HL-60 (cell line): ENCODE measurements around the gene PKNOX1.

Experiments
- POLR2AphosphoS5 ChIP-seq: IDR thresholded peaks from 2 replicates; pipeline ENCODE4 v1.6.1; 2012; ENCODE audit warnings: low read depth
- TF ChIP-seq, protein P1 (sequence below): IDR thresholded peaks from one replicate; pipeline ENCODE4 v1.5.1; 2011; ENCODE audit warnings: low read length, control low read depth, inconsistent platforms; ENCODE audit not compliant: insufficient read depth
- TF ChIP-seq, protein P2 (sequence below): IDR thresholded peaks from 2 replicates; pipeline ENCODE4 v1.6.1; 2012; ENCODE audit warnings: low read depth; ENCODE audit not compliant: insufficient replicate concordance

DNA sequence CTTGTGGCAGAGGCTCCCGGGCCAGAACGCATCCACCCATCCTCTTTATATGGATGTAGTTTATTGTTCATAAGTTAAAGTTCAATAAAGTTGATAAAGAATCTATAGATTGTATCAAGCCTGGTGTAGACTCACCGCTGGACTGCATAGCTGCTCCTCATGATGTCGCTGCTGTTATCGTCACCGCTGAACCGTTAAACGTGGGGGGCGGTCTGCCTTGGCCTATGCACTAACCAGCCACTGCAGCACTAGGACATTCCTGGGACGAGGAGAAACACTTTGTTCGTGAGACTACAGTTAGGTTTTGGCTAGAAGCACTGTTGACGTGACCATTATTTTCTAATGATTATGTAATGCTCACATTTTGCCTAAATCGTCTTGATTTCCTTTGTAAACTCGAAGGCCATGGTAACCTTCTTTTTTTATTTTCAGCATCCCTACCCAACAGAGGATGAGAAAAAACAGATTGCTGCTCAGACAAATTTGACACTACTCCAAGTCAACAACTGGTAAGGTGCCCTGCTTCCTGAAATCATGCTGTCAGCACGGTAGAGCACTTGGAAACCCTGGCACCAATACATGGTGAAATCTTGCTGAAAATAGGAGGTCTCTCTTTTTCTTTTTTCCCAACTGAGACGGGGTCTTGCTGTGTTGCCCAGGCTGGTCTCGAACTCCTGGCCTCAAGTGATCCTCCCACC, 50.2 kb downstream of the PKNOX1 start:
- TF ChIP-seq, protein P1, sequence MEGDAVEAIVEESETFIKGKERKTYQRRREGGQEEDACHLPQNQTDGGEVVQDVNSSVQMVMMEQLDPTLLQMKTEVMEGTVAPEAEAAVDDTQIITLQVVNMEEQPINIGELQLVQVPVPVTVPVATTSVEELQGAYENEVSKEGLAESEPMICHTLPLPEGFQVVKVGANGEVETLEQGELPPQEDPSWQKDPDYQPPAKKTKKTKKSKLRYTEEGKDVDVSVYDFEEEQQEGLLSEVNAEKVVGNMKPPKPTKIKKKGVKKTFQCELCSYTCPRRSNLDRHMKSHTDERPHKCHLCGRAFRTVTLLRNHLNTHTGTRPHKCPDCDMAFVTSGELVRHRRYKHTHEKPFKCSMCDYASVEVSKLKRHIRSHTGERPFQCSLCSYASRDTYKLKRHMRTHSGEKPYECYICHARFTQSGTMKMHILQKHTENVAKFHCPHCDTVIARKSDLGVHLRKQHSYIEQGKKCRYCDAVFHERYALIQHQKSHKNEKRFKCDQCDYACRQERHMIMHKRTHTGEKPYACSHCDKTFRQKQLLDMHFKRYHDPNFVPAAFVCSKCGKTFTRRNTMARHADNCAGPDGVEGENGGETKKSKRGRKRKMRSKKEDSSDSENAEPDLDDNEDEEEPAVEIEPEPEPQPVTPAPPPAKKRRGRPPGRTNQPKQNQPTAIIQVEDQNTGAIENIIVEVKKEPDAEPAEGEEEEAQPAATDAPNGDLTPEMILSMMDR: no peak
- TF ChIP-seq POLR2AphosphoS5: no peak
- TF ChIP-seq, protein P2, sequence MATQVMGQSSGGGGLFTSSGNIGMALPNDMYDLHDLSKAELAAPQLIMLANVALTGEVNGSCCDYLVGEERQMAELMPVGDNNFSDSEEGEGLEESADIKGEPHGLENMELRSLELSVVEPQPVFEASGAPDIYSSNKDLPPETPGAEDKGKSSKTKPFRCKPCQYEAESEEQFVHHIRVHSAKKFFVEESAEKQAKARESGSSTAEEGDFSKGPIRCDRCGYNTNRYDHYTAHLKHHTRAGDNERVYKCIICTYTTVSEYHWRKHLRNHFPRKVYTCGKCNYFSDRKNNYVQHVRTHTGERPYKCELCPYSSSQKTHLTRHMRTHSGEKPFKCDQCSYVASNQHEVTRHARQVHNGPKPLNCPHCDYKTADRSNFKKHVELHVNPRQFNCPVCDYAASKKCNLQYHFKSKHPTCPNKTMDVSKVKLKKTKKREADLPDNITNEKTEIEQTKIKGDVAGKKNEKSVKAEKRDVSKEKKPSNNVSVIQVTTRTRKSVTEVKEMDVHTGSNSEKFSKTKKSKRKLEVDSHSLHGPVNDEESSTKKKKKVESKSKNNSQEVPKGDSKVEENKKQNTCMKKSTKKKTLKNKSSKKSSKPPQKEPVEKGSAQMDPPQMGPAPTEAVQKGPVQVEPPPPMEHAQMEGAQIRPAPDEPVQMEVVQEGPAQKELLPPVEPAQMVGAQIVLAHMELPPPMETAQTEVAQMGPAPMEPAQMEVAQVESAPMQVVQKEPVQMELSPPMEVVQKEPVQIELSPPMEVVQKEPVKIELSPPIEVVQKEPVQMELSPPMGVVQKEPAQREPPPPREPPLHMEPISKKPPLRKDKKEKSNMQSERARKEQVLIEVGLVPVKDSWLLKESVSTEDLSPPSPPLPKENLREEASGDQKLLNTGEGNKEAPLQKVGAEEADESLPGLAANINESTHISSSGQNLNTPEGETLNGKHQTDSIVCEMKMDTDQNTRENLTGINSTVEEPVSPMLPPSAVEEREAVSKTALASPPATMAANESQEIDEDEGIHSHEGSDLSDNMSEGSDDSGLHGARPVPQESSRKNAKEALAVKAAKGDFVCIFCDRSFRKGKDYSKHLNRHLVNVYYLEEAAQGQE: no peak
